ENCODE results near the gene PIEZO2.

Gene PIEZO2

DNA sequence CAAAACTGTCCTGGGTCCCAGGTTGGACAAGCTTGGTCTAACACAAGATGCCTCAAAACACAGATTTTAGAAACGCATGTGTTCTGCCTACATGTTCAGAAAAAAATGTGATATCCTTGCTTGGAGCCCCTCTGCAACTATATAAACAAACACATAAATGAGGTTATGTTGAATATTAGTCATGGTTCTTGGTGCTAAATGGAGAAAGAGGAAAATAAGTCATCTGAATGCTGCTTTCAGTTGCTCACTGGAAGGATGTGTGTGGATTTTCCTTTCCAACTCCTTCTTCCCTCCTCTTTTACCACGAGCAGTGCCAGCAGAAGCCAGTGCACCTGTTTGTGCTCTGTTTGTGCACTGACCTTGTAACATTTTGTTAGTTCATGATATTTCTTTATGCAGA lies 85.3 kb downstream of the PIEZO2 start:
- DNase-seq, result no peak

DNA sequence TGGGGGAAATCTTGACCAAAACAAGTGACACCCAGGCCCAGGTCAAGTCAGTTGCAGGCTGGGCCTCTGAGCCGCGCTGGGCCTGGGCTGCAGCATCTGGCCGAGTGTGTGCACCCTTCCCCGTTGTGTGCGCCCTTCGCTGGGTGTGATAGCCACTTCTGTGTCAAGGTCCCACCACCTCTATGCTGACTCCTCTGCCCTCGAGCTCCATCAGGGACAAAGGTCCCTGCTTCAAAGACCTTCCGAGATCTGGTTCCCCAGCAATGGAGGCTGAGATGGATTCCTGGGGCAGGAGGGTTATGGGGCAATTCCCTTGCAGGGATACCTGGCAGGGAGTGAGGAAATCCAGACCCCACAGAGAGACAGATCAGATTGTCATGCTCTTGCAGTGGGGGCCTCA lies 93.6 kb downstream of the PIEZO2 start:
- no peak for DNase-seq

DNA sequence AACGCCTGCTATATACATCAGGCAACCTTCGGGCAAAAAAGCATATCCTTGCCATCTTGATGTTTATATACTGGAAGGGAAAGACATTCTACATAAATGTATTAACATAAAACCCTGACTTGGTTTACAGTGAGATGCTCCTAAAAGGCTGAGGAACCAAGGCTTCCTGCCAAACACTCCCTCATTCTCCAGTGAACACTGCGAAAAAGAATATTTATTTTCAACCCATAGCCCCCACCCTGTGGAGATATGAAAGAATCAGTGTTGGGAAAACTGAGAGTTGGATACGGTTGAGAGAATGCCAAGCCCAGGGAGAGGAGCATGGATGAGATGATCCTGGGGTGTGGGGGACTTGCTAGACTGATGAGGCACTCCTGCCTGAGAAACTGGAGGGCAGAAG lies 94.9 kb downstream of the PIEZO2 start:
- no peak for DNase-seq

DNA sequence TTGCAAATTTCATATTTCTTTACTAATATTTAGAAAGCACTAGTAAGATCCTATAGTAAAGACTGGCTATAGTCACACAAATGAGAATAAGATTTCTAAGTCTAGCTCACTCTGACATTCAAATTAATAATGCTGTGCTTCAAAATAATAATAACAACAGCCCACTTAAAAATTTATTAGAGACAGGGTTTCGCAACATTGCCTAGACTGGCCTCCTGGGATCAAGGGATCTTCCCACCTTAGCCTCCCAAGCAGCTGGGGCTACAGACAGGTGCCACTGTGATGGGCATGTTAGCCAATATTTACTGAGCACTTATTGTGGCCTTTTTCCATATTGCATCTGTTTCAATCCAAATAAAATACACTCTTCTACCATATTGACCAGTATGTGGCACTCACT lies 96.1 kb downstream of the PIEZO2 start:
- no peak for DNase-seq

DNA sequence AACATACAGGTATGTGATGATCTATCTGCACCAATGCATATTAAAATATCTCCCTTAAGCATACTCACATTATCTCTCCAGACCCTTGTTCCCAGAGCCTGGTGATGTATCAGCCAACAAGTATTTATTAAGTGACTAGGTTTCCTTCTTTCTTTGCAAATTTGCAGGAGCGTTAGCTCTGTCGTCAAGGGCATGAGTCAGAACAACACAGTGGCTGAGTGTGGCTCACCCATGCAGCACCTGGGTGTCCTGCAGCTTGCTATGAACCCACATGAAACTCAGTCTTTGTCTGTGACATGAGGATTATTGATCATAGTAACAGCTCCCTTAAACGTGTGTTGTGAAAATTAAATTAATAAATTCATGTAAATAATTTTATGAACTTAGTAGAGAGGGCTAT lies 96.6 kb downstream of the PIEZO2 start:
- no peak for DNase-seq

DNA sequence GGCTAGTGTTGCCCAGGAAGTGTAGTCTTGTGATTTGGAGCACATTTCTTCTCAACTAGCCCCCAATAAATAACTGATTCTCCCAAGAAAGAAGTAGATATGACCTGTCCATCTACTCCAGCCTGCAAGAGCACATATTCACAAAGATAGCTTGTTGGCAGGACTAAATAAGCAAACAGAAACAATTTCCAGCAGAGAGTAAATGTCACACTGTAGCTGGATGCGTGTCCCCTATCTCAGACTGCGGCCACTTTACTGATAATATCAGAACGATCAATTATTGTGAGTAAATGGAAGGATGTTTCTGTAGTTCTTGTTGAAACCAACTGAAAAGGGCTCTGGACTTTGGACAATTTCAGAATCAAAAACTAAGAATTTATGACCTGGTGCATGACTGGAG lies 97.9 kb downstream of the PIEZO2 start:
- DNase-seq, result no peak

DNA sequence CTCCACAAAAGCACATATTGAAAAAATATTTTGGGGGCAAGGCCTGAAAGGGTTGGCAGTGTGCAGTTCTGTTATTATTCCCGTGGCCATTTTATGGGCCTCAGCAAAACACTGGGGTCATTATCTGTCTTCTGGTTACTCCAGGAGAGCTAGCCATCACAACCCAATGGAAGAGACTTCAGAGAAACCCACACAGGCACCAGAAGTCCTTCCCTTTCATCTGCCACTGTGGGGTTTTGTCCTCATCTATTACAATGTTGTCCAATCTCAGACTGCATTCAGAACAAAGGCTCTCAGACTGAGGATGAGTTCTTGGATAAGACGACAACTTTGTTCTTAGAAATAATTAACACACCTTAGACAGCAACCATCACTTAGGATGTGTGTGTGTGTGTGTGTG lies 98.4 kb downstream of the PIEZO2 start:
- DNase-seq, result no peak

DNA sequence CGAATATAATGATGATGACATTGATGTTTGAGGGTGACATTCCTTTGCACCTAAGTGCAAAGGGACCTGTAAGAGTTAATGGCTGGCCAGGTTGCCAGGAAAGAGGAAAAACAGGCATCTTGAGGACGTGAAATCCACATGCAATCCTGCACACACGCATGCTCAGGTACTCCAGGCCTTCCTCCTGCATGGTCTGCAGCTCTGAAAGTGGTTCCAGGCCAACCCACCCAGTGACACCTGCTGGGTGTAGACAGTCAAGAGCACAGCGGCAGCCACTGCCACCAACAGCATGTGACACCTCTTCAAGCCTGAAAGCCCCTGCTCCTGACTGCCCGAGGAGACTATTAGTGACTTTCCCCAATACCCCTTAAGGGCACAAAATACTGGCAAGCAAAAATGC lies 101.6 kb downstream of the PIEZO2 start:
- no peak for DNase-seq

DNA sequence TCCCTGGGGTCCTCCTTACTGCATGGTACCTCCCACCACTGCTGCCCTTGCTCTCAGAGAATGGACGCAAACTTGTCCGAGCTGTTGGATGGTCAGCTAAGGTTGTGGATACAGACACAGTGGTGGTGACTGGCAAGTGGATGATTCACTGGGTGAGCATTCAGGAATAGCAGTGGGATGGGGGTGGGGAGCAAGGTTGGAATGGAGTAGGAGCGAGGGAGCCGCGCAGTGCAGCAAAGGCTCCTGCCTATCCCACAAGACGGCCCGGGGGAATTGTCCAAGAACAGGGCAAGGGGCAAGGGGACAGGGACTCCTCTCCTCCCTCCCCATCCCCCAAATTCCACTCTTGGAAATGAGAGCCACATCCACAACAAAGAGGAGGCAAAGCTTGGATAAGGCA lies 102.2 kb downstream of the PIEZO2 start:
- DNase-seq, result no peak

DNA sequence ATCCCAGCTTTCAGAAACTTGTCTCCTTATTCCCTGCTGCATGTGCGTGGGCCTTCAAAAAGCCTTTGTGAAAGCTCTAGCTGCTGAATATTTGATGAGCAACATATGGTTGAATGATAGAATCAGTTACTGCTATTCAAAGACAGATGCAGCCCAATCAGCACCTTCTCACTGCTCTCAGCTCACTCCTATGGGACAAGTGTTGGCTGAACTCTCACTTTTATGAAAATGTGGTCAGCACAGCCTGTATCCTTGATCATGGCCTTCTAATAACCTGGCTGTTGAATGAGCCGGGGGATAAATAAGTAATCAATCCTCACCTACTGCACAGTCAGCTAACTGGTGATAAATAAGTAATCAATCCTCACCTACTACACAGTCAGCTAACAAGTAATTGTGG lies 103.2 kb downstream of the PIEZO2 start:
- DNase-seq, result no peak

DNA sequence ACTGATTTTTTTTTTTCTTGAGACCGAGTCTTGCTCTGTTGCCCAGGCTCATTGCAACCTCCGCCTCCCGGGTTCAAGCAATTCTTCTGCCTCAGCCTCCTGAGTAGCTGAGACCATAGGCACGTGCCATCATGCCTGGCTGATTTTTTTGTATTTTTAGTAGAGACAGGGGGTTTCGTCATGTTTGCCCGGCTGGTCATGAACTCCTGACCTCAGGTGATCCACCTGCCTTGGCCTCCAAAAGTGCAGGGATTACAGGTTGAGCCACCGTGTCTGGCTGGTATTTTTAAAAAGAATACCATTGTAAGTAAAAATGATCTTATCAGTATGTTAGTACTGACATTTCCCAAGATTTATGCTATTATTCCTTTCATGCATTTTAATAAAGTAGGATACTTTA lies 105.7 kb downstream of the PIEZO2 start:
- no peak for DNase-seq

DNA sequence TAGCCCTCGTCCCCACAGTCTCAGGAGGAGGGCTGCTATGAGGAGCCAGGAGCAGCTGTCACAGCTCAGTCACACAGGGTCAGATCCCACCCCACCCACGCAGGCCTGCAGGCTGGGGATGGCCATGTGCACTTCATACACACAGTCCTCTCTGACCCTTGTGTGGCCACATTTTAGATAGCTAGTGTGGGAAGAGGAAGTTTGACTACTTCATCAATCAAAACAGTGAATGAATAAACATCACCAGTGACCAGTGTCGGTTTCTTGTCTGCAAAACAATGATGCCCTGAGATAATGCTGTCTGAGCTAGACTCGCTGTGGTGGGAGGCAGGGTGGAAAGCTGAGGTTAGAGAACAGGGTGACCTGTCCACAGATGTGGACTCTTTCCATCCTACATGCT lies 107.1 kb downstream of the PIEZO2 start:
- DNase-seq, result no peak

DNA sequence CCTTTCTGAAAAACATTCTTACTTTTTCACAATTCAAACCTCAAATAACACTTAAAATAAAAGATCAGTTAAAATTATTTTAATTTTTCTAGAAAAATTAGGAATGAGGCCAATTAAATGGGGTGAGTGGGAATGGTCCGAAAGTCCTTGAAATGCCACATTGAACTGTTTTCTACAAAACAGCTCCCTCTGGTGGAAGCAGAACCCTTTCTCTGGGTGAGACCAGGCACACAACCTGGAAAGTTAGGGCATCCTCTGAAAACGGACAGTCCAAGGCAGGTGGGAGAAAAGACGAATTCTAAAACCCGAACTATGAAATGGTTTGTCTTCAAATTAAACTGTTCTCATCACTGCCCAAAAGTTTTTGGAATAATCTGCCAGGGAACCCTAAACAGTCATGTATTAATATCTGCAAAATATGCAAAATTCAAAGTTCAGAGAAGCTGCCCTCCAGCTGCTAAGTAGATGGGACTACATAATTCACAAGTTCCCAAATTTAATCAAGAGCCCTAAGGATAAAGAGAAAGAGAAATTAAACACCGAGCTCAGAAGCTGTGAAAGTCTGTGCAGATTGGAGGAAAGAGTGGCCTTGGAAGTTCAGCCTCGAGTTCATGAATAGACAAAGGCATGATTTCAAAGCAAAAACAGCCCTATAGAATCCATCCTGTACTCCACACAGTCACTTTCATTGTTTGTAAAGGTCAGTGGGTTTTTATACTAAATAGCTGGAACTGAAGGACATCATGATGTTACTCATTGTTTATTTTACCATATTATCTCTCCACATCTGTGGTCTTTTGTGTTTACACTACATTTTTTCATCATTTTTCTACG lies 108.3 kb downstream of the PIEZO2 start:
- DNase-seq, result no peak

DNA sequence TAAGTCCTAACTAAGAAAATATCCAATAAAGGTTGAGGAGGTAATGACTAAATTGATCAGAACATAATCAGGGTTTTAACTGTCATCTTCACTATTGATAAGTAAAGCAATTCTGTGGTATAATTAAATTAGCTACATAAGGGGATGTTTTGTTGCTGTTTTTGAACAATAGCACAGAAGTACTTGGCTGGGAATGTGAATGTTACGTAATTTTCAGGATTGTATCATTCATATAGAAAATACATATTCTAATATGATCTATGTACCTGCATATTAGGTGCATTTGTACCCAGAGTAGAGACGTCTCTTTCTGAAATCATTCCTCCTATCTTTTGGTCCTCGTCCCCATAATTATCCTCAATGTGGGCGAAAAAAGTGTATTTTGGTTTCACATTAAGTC lies 109.0 kb downstream of the PIEZO2 start:
- no peak for DNase-seq

DNA sequence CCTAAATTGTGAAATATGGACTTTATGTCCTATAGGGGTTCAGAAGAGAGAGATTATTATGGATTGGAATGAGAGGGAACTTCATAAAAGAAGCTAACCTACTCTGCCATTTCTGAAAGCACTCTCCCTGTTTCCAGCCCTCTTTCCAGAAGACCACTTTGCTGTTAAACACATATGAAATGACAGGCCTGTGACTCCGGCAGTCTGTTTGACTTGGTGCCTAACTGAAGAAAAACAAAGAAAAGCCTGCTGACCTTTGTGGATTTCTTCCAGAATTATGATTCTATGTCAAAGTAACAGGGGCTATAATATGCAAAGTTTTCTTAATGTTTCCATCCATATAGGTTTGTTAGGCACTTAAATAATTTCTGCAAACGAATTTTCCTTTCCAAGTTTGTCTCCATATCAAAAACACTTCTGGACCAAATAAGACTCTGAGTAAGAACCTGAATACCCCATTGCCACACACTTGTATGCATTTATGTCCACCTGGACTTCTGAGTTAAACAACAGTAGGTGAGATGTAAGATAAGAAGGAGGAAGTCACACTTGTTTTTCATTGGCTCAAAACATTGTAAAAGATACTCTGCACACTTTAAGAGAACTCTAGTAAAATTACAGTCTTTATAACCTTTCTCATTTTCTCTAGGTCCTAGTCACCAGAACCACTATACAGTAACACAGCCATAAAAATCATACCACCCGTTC lies 111.7 kb downstream of the PIEZO2 start:
- no peak for DNase-seq

DNA sequence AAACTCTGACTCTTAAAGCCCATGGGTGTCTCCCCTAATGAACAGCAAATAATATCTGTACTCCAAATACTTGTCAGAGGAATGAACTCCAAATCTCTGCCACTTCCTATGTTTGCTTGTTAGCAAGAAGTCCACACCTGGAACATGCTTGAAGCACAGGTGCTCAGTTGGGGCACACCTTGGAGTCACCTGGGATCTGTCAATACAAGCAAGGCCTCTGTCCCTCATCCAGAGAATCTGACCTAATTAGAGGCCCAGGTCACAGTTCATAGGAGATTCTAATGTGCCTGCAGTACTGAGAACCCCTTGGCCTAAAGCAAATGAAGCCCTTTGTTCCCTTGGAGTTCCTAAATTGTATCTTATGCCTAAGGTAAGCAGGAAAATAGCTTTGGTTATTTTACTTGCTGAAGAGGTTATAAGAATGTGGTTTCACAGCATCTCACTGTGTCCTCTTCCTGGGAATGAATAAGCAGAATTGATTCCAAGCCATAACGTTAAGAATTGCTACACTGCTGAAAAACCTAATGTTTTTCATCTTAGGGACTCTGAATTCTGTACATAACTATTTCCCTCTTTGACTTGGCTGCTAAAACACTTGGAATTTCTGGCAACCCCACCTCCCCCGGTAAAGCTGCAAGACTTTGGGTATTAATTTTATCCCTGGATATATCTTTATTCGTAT lies 113.4 kb downstream of the PIEZO2 start:
- DNase-seq, result no peak

DNA sequence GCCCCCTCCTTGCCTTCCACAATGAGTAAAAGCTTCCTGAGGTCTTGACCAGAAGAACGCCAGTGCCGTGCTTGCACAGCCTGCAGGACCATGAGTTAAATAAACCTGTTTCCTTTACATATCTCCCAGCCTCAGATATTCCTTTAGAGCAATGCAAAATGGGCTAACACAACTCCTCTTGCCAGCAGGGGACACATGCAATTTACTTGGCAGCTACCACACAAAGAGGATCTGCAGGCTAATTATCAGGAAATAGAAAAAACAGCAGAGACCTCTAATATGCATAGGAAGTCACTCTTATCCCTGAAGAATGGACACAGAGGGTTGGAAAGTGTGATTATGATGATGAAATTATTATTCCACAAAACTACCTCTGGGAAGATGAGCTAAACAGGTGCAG lies 114.0 kb downstream of the PIEZO2 start:
- no peak for DNase-seq

DNA sequence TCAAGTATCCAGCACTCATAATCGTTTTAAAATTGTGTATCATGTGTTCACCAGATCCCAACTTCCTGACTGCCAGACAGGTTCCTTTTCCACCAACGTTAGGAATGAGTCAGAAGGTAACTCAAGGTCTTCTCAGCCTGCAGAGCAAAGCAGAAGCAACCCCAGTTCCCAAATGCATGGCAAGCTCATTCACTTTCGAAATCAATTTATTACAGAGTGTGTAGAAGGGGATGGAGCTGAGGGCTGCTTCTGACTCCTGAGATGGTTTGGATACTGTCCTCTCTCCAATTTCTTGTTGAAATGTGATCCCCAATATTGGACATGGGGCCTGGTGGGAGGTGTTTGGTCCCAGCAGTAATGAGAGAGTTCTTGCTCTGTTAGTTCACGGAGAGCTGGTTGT lies 114.5 kb downstream of the PIEZO2 start:
- no peak for DNase-seq

DNA sequence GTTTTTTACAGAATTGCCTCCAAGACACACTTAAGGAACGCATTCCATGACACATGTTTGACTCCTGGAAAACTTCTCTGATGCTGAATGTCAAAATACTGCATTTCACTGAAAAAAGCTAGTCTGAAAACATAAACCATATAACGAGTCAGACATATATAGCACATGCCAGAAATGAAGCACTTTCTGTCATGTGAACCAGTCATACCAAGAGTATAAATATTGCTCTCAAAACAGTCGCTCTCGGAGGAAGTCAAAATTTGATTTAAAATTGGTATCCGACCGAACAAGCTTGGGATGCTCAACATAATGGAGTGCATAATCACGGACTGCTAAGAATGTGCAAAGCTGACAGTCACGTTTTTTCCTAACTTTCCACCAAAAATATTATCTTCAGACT lies 115.9 kb downstream of the PIEZO2 start:
- no peak for DNase-seq

DNA sequence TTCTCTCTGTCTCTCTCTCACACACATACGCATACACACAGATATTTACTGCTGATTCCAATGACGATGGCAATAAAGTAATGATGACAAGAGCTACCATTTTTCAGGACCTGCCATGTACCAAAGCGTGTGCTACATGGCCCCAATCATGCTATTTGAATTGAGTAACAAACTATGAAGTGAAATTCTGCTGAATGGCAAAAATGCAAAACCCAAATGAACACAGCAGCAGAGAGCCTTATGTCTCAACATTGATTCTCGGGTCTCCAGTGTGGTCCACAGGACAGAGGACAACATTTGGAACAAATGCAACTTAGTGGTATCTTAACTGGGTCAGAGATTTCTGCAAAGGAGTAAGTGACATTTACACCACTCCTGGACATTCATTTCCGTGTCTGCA lies 117.4 kb downstream of the PIEZO2 start:
- DNase-seq, result no peak

DNA sequence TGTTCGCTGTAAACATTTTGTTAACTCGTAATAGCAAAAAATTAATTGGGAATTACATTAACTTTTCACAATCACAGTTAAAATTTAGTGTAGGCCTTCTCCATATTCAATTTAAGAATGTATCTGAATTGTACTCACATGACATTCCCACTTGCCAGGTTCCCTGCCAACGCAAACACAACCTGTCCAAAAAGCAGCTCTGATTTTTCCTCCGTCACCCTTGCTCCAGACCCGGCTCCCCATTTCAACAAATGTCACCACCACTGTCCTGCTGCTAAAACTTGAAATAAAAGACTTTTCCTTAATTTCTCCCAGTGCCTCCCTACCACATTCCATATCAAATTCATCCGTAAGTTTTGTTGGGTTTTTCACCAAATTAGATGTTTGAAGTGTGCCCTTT lies 120.3 kb downstream of the PIEZO2 start:
- no peak for DNase-seq

DNA sequence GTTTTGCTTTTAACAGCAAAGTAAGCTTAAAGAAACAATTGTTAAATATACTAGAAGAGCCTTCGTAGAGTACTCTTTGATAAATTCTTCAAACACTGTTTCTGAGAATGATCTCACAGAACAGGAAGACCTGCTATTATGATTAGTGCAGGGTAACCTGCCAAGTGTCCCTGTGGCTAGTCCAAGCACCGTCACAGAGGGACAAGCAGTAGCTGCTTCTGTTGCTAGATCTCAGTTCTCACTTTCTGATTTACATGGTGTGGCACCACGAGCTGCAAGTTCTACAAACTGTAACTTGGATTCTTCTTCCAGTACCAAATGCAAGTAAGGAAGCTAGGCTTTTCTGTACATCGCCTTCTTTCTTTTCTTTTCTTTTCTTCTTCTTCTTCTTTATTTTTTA lies 121.5 kb downstream of the PIEZO2 start:
- DNase-seq, result no peak

DNA sequence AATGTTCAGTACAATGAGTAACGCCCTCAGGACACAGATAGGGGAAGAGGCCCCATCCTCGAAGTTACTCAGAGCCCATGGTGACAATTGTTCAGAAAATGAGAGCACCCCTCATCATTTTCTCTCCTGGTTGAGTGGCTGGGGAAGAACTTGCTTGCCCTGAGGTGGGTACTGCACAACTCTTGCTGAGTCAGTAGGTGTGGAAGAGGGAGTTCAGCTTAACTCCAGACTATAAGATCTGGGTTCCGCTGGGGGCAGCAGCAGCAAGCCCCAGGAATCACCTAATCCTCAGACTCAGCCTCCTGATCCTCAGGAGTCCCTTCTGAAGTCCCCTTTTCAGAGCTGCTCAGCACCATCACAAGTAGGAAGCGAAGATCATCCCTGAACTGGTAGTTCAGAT lies 123.7 kb downstream of the PIEZO2 start:
- no peak for DNase-seq

All from activated CD4-positive, CD25-positive, alpha-beta regulatory T cell (primary cell).